ENCODE data around the gene VGF.
"Not testable (repeated sequence)": the region's sequence is repeated elsewhere in the genome, so short reads cannot be mapped to it uniquely, and the experiment has no call there.

The VGF gene

DNA sequence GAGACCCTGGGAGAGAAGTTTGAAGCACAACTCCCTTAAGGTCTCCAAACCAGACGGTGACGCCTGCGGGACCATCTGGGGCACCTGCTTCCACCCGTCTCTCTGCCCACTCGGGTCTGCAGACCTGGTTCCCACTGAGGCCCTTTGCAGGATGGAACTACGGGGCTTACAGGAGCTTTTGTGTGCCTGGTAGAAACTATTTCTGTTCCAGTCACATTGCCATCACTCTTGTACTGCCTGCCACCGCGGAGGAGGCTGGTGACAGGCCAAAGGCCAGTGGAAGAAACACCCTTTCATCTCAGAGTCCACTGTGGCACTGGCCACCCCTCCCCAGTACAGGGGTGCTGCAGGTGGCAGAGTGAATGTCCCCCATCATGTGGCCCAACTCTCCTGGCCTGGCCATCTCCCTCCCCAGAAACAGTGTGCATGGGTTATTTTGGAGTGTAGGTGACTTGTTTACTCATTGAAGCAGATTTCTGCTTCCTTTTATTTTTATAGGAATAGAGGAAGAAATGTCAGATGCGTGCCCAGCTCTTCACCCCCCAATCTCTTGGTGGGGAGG is 27.6 kb downstream of the VGF start:
- no peak for DNase-seq (ENCODE audit: low spot score)

DNA sequence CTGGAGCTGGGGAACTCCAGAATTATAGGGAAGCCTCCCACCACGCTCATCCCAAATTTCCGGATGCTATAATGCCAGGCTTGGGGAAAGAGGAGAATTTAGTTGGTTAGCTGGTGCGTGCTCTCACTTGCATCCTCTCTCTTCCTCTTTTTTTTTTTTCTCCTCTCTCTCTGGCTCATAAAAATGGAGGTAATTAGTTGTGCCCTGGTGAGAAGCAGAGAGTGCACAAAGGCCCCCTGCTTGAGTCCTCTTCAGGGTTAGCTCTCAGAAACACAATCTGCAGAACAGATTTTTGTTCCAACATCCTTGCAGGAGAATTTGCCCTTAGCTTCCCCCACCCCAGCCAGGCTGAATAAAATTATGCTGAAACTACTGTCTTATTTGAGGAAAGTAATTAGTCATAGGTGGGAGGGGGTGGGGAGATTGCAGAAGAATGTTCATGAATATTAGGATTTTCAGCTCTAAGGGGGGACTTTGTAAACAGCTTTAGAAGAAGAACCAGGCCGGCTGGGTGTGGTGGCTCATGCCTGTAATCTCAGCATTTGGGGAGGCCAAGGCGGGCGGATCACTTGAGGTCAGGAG is 30.9 kb downstream of the VGF start:
- no peak for DNase-seq (ENCODE audit: low spot score)

DNA sequence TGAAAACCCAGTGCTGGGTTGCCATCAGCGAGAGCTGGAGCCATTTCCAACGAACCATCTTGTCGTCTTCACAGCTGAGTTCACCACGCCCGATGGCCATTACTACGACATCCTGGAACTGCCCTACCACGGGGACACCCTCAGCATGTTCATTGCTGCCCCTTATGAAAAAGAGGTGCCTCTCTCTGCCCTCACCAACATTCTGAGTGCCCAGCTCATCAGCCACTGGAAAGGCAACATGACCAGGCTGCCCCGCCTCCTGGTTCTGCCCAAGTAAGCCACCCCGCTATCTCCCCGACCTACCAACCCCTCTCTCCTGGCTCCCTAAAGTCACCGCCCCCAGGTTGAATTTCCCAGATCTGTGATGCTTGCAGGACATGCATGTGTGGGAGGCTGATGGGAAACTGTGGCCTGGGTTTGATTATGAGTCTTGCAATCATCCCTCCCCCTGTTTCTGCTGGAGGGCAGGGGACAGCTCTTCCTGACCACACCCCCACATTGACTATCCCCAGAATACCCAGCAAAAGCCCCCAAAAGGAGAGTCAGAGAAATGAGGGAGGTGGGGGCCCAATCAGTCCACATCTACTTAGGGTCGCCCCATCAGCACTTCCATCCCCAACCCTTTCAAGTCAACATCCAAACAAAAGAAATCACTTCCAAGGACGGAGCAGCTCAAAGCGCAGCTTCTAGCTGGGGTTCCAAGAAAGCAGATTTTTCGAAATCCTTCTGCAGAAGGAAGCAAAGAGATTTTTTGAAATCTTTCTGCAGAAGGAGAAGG is 31.6 kb downstream of the VGF start:
- DNase-seq (ENCODE audit: low spot score) = no peak

DNA sequence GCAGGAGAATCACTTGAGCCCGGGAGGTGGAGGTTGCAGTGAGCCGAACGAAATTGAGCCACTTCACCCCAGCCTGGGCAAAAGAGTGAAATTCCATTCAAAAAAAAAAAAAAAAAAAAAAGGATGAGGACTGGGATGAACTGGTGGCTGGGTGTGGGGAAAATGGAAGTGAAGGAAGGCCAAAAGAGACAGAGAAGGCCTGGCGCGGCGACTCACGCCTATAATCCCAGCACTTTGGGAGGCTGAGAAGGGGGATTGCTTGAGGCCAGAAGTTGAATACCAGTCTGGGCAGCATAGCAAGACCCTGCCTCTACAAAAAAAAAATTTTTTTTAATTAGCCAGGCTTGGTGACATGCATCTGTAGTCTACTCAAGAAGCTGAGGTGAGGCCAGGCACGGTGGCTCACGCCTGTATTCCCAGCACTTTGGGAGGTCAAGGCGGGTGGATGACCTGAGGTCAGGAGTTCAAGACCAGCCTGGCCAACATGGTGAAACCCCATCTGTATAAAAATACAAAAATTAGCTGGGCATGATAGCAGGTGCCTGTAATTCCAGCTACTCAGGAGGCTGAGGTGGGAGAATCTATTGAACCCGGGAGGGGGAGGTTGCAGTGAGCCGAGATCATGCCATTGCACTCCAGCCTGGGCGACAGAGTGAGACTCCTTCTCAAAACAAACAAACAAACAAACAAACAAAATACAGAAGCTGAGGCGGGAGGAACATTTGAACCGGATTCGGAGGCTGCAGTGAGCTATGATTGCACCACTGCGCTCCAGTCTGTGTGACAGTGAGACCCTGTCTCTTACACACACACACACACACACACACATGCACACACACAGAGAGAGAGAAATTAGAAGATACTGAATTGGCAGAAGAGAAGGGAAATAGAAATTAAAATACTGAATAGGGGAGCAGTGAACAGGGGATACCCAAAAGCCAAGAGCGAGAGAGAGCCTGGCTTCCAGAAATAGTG is 32.5 kb downstream of the VGF start:
- DNase-seq (ENCODE audit: low spot score) = not testable (repeated sequence)

GRCh38 chr7:101129603-101130117 is 35.7 kb downstream of the VGF start:
- no peak for DNase-seq (ENCODE audit: low spot score)

DNA sequence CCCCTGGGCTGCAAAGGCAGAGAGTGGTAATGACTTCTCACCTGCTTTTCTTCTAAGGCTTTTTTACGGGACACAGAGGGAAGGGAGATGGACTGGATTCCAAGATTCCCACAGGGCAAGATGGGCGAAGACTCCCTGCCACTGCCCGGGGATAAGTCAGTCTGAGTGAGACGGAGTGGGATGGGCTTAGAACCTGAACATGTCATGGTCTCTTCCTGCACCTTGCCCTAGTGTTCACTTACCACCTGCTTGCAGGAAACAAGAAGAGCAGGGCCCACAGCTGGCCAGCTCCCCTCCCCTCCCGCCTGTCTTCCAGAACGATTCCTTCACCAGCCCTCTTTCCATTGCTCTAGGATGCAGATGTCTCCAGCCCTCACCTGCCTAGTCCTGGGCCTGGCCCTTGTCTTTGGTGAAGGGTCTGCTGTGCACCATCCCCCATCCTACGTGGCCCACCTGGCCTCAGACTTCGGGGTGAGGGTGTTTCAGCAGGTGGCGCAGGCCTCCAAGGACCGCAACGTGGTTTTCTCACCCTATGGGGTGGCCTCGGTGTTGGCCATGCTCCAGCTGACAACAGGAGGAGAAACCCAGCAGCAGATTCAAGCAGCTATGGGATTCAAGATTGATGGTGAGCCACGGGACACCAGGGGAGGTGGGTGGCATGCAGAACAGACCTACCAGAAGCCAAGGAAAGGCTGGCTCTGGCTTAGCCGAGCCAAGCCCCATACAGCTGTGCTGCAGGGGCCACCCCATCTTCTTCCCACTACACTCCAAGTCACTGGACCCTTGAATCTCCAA is 37.1 kb downstream of the VGF start:
- DNase-seq (ENCODE audit: low spot score) = no peak

DNA sequence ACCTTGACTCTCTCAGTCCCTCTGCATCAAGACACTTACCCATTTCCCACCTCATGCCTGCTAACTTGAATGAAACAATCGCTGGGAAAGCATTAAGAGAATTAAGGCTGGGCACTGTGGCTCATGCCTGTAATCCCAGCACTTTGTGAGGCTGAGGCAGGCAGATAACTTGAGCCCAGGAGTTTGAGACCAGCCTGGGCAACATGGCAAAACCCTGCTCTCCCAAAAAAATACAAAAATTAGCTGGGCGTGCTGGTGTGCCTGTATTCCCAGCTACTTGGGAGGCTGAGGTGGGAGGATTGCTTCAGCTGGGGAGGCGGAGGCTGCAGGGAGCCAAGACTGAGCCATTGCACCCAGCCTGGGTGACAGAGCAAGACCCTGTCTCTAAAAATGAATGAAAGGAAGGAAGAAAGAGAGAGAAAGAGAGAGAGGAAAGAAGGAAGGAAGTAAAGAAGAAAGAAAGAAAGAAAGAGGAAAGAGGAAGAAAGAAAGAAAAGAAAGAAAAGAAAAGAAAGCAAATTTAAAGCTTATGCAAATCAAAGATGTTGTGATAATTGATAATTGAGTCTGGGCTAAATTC is 37.8 kb downstream of the VGF start:
- no peak for DNase-seq (ENCODE audit: low spot score)

- peak; percentile 85 for DNase-seq (ENCODE audit: low spot score)
Measured at GRCh38 chr7:101126651-101127459, 38.5 kb downstream of the VGF start, which contains the start of gene SERPINE1. SERPINE1 (plus strand) TSS chr7:101127104; CDS start chr7:101128394, 1,290 bp downstream.

DNA sequence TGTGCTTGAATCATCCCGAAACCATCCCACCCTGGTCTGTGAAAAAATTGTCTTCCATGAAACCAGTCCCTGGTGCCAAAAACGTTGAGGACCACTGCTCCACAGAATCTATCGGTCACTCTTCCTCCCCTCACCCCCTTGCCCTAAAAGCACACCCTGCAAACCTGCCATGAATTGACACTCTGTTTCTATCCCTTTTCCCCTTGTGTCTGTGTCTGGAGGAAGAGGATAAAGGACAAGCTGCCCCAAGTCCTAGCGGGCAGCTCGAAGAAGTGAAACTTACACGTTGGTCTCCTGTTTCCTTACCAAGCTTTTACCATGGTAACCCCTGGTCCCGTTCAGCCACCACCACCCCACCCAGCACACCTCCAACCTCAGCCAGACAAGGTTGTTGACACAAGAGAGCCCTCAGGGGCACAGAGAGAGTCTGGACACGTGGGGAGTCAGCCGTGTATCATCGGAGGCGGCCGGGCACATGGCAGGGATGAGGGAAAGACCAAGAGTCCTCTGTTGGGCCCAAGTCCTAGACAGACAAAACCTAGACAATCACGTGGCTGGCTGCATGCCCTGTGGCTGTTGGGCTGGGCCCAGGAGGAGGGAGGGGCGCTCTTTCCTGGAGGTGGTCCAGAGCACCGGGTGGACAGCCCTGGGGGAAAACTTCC is 39.2 kb downstream of the VGF start:
- DNase-seq (ENCODE audit: low spot score) = no peak

- DNase-seq (ENCODE audit: low spot score) = no peak
Measured at GRCh38 chr7:101124376-101125056, 40.9 kb downstream of the VGF start.

- DNase-seq (ENCODE audit: low spot score) = no peak
Measured at GRCh38 chr7:101123703-101124068, 41.7 kb downstream of the VGF start.

DNA sequence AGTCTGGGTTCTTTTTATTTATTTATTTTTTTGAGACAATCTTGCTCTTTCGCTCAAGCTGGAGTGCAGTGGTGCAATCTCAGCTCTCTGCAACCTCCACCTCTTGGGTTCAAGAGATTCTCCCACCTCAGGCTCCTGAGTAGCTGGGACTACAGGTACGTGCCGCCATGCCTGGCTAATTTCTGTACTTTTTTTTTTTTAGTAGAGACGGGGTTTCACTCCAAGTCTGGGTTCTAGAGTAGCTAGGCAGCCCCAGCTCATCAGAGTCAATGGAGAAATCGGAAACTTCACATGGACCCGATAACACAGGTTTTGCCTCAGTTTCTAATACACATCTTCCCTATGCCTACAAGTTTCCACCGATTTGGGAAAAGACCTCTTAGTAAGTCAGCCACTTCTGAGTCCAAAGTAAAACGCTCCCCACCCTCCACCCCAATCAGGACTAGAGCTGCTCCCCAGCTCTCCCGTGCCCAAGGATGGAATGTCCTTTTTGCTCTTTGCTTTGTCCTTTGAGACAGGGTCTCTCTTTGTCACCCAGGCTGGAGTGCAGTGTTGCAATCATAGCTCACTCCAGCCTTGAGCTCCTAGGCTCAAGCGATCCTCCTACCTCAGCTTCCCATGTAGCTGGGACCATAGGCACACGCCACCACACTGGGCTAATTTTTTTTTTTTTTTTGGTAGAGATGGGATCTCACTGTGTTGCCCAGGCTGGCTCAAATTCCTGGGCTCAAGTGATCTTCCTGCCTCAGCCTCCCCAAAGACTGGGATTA is 42.3 kb downstream of the VGF start:
- DNase-seq (ENCODE audit: low spot score) = no peak

DNA sequence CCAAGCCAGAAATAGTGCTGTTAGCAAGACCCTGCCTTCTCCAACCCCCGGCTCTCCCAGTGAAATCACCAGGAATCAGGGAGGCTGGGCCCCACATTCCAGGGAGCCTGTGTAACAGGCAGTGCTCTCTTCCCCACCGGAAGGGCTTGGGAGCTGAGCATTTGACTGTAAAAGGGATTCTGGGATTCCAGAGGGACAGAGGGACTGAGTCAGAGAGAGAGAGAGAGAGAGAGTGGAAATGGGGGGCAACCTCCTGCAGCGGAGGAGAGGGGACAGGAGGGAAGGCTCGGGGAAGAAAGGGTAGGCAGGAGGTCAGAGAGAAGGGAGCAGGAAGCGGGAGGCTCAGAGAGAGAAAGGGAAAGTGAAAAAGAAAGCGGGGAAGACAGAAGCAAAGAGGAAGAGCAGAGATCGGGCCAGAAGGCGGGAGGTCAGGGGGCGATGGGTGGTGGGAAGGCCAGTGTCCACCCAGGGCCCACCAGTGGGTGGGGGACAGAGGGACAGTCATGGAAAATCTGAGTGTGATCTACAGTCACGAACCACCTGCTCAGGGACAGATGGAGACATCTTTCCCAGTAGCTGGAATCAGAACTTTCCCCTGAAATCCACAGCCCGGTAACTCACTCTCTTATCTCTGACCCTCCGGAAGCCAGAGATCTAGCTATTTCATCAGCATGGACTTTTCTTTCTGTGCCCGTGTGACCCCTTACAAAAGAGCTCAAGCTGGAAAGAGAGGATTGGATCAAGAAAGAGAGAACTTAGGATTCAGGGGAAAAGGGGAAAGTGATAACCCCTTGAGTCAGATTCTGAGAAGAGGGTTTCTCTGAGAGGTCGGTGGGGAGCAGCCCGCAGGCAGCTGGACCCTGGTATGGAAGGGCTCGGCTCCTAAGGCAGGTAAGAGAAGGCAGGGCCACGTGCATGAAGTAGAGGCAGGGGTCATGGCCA is 43.1 kb downstream of the VGF start:
- peak; percentile 79 for DNase-seq (ENCODE audit: low spot score)

DNA sequence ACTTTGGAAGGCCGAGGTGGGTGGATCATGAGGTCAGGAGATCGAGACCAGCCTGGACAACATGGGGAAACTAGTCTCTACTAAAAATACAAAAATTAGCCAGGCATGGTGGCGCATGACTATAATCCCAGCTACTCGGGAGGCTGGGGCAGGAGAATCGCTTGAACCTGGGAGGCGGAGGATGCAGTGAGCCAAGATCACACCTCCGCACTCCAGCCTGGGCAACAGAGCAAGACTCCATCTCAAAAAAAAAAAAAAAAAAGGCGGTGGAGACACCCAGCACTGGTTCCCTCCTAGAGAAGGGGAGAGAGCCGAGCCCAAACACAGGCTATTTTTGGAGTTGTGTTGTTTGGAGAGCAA is 43.8 kb downstream of the VGF start:
- not testable (repeated sequence) for DNase-seq (ENCODE audit: low spot score)

DNA sequence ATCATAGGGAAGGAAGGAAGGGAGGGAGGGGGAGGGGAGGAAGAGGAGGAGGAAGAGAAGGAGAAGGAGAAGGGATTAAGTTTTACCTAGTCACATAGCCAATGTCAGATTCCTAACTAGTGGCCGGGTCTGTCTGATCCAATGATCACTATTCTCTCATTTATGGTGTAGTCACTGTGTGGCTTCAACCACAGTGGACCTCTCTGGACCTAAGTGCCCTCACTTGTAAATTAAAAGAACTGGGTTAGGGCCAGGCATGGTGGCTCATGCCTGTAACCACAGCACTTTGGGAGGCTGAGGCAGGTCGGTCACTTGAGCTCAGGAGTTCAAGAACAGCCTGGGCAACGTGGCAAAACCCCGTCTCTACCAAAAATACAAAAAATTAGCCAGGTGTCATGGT is 45.1 kb downstream of the VGF start:
- no peak for DNase-seq (ENCODE audit: low spot score)

DNA sequence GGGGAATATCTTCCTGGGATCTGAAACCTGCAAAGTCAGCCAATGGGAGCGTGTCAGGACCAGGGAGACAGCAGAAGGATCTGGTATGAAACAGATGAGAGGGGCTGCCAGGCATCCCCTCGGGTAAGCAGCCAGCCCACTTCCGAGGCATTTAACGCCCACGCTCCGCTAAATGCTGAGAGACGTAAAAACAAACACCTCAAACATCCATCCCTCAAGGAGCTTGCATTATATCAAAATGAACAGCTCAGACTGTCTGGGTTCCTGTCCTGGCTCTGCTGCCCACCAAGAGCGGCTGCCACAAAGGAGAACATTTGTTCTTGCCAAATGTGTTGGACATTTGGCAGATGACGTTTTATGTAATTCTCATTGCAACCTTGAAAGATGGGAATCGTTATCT is 45.5 kb downstream of the VGF start:
- DNase-seq (ENCODE audit: low spot score) = no peak

GRCh38 chr7:101118856-101119255 is 46.5 kb downstream of the VGF start:
- no peak for DNase-seq (ENCODE audit: low spot score)
